Measurements from ENCODE around the gene SLC1A4.
A peak's percentile ranks its signal among the peaks of the same experiment; 100 is the strongest.

Gene SLC1A4

DNA sequence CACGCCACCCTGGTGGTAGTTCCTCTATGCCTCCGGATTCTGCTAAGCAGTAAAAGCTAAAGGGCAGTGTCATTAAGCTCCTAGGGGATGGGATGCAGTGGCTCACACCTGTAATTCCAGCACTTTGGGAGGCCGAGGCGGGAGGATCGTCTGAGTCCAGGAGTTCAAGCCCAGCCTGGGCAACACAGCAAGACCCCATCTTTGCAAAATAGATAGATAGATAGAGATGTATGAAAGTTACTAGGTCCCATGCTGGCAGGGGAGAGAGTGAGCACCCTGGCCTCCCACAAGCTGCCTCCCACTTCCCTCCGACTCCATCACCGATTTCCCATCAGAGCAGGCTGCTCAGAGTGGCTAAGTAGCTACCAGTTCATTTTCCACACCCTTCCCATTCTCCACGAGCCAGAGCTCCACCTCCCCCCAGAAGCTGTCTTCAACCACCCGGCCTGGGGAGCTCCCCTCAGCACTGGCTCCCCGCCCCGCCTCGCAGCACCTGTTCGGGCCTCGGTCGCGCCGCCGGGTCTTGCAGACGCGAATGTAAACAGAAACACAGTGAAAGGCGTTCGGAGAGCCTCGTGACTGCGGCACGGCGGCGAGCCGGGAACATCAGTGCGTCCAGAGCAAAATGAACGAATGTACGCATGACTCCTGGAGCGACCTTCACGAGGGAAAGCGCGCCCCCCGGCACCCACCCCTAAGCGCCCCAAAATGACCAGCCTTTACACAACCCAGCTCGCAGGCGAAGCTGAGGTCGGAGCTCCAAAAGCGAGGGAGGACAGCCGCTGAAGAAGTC lies 66.4 kb downstream of the SLC1A4 start:
- Histone ChIP-seq H3K9me3 (ENCODE audit: control insufficient read depth, insufficient read depth, low read depth, low read length) (no peaks in the 10 kb centered on the region), H3K4me3 (ENCODE audit: low read depth, low read length) (peak overlapping the region; percentile 67), H3K36me3 (ENCODE audit: control insufficient read depth in 2 of 2, insufficient read depth in 1 of 2, low read length in 2 of 2) (peaks cover 0 to 2% of the 10 kb centered on the region in 2 experiments; a peak in 1 of 3 replicates), H3K4me1 (ENCODE audit: control insufficient read depth, insufficient read depth, low read length) (peaks cover 8% of the 10 kb centered on the region; the same call in 1 of the 2 replicates), H3K27ac (ENCODE audit: extremely low read depth, low read depth, low read length) (no peak overlapping the region)
- ChIA-PET POLR2A (interaction anchor here (0.6 to 2.5 kb wide), 18 partner anchors 9 to 973 kb away, joined by 3 to 35 read pairs (median 4); partner anchors contain the start of genes ACTR2, AFTPH and RAB1A), CTCF (interaction anchor here (0.5 to 1.9 kb wide), 9 partner anchors 9 to 568 kb away, joined by 3 to 9 read pairs (median 4); no protein-coding TSS in a partner anchor)
- TF ChIP-seq ZNF707 (tag by site-specific recombination; IDR thresholded peaks at IDR 0.05) (no peak), ZSCAN16 (tag by site-specific recombination; IDR thresholded peaks at IDR 0.05) (0 out of 2 replicates have a peak, but pooled peaks have one; percentile 70), ZNF121 (tag by site-specific recombination; IDR thresholded peaks at IDR 0.05) (peak; percentile 98), ZXDB (tag by site-specific recombination; IDR thresholded peaks at IDR 0.05) (peak; percentile 36; the same call in 1 of the 2 replicates), GLIS1 (tag by site-specific recombination; IDR thresholded peaks at IDR 0.05) (no peak), ZBTB8A (tag by site-specific recombination; IDR thresholded peaks at IDR 0.05) (peak; percentile 73), ZNF335 (tag by site-specific recombination; conservative IDR thresholded peaks at IDR 0.05) (peak; percentile 95), SCRT1 (tag by site-specific recombination; IDR thresholded peaks at IDR 0.05; ENCODE audit: borderline replicate concordance) (peak; percentile 79), ZNF501 (tag by site-specific recombination; IDR thresholded peaks at IDR 0.05) (peak; percentile 84), ZNF2 (tag by site-specific recombination; IDR thresholded peaks at IDR 0.05) (peak; percentile 20; the same call in 1 of the 2 replicates), KLF16 (tag by site-specific recombination; IDR thresholded peaks at IDR 0.05) (peak; percentile 59; the same call in 1 of the 2 replicates), ZNF660 (tag by site-specific recombination; IDR thresholded peaks at IDR 0.05) (peak; percentile 17; the same call in 1 of the 2 replicates), ZNF391 (tag by site-specific recombination; IDR thresholded peaks at IDR 0.05; ENCODE audit: borderline replicate concordance, low read depth) (peak; percentile 47; the same call in 1 of the 2 replicates), ZNF140 (tag by site-specific recombination; IDR thresholded peaks at IDR 0.05) (no peak), ZNF112 (tag by site-specific recombination; IDR thresholded peaks at IDR 0.05) (no peak), ZNF324 (tag by site-specific recombination; IDR thresholded peaks at IDR 0.05) (0 out of 2 replicates have a peak, but pooled peaks have one; percentile 29), ZNF600 (tag by site-specific recombination; IDR thresholded peaks at IDR 0.05) (peak; percentile 72), ZNF837 (tag by site-specific recombination; IDR thresholded peaks at IDR 0.05) (no peak), SP7 (tag by site-specific recombination; IDR thresholded peaks at IDR 0.05) (peak; percentile 60), ZNF629 (tag by site-specific recombination; IDR thresholded peaks at IDR 0.05) (peak; percentile 17; the same call in 1 of the 2 replicates), SCRT2 (tag by site-specific recombination; IDR thresholded peaks at IDR 0.05) (peak; percentile 94), GLIS2 (tag by site-specific recombination; IDR thresholded peaks at IDR 0.05) (peak; percentile 30; the same call in 1 of the 2 replicates), ZBTB48 (tag by site-specific recombination; IDR thresholded peaks at IDR 0.05) (peak; percentile 14; the same call in 1 of the 2 replicates), PRDM1 (tag by site-specific recombination; IDR thresholded peaks at IDR 0.05) (peak; percentile 8; the same call in 1 of the 2 replicates), ZNF544 (tag by site-specific recombination; IDR thresholded peaks at IDR 0.05) (no peak)
- TF ChIP-seq, protein P1, sequence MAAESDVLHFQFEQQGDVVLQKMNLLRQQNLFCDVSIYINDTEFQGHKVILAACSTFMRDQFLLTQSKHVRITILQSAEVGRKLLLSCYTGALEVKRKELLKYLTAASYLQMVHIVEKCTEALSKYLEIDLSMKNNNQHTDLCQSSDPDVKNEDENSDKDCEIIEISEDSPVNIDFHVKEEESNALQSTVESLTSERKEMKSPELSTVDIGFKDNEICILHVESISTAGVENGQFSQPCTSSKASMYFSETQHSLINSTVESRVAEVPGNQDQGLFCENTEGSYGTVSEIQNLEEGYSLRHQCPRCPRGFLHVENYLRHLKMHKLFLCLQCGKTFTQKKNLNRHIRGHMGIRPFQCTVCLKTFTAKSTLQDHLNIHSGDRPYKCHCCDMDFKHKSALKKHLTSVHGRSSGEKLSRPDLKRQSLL (tag by site-specific recombination; IDR thresholded peaks at IDR 0.05): no peak
- TF ChIP-seq, protein P2, sequence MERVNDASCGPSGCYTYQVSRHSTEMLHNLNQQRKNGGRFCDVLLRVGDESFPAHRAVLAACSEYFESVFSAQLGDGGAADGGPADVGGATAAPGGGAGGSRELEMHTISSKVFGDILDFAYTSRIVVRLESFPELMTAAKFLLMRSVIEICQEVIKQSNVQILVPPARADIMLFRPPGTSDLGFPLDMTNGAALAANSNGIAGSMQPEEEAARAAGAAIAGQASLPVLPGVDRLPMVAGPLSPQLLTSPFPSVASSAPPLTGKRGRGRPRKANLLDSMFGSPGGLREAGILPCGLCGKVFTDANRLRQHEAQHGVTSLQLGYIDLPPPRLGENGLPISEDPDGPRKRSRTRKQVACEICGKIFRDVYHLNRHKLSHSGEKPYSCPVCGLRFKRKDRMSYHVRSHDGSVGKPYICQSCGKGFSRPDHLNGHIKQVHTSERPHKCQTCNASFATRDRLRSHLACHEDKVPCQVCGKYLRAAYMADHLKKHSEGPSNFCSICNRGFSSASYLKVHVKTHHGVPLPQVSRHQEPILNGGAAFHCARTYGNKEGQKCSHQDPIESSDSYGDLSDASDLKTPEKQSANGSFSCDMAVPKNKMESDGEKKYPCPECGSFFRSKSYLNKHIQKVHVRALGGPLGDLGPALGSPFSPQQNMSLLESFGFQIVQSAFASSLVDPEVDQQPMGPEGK (tag by site-specific recombination; IDR thresholded peaks at IDR 0.05): peak; percentile 33
- TF ChIP-seq, protein P3, sequence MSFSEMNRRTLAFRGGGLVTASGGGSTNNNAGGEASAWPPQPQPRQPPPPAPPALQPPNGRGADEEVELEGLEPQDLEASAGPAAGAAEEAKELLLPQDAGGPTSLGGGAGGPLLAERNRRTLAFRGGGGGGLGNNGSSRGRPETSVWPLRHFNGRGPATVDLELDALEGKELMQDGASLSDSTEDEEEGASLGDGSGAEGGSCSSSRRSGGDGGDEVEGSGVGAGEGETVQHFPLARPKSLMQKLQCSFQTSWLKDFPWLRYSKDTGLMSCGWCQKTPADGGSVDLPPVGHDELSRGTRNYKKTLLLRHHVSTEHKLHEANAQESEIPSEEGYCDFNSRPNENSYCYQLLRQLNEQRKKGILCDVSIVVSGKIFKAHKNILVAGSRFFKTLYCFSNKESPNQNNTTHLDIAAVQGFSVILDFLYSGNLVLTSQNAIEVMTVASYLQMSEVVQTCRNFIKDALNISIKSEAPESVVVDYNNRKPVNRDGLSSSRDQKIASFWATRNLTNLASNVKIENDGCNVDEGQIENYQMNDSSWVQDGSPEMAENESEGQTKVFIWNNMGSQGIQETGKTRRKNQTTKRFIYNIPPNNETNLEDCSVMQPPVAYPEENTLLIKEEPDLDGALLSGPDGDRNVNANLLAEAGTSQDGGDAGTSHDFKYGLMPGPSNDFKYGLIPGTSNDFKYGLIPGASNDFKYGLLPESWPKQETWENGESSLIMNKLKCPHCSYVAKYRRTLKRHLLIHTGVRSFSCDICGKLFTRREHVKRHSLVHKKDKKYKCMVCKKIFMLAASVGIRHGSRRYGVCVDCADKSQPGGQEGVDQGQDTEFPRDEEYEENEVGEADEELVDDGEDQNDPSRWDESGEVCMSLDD (tag by site-specific recombination; IDR thresholded peaks at IDR 0.05): 0 out of 2 replicates have a peak, but pooled peaks have one; percentile 71
- TF ChIP-seq, protein P4, sequence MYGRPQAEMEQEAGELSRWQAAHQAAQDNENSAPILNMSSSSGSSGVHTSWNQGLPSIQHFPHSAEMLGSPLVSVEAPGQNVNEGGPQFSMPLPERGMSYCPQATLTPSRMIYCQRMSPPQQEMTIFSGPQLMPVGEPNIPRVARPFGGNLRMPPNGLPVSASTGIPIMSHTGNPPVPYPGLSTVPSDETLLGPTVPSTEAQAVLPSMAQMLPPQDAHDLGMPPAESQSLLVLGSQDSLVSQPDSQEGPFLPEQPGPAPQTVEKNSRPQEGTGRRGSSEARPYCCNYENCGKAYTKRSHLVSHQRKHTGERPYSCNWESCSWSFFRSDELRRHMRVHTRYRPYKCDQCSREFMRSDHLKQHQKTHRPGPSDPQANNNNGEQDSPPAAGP (tag by site-specific recombination; IDR thresholded peaks at IDR 0.05): 0 out of 2 replicates have a peak, but pooled peaks have one; percentile 18
- TF ChIP-seq, protein P5, sequence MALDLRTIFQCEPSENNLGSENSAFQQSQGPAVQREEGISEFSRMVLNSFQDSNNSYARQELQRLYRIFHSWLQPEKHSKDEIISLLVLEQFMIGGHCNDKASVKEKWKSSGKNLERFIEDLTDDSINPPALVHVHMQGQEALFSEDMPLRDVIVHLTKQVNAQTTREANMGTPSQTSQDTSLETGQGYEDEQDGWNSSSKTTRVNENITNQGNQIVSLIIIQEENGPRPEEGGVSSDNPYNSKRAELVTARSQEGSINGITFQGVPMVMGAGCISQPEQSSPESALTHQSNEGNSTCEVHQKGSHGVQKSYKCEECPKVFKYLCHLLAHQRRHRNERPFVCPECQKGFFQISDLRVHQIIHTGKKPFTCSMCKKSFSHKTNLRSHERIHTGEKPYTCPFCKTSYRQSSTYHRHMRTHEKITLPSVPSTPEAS (tag by site-specific recombination; IDR thresholded peaks at IDR 0.05): 0 out of 2 replicates have a peak, but pooled peaks have one; percentile 17

Measured in HEK293 (cell line).